Measurements from ENCODE around the gene PMPCA.

Gene PMPCA

DNA sequence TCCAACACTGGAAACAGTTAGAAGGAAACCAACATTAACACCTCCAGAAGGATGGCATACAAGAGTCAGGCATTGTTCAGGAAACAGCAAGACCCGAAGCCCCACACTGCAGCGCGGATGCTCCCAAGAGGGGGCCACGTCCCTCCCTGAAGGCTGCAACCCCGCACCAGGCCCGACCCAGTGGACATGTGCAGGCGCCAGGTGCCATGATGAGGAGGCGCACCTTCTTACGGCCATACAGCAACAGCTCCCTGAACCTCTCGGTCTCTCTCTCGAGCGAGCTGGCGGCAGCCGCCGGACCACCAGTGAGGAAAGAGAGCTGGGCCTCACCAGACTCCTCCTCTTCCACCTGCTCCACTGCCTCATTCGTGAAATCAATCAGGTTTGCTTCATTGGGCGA lies 52.2 kb downstream of the PMPCA start:
- DNase-seq (ENCODE audit: low read depth in 1 of 2, low spot score in 1 of 2) = no peak
- no peak overlapping the region for H3K27ac ChIP-seq (replicated peaks)
- no peak for TF ChIP-seq SPI1 (IDR thresholded peaks at IDR 0.05; ENCODE audit: borderline replicate concordance, low read depth)
- TF ChIP-seq, protein P1, sequence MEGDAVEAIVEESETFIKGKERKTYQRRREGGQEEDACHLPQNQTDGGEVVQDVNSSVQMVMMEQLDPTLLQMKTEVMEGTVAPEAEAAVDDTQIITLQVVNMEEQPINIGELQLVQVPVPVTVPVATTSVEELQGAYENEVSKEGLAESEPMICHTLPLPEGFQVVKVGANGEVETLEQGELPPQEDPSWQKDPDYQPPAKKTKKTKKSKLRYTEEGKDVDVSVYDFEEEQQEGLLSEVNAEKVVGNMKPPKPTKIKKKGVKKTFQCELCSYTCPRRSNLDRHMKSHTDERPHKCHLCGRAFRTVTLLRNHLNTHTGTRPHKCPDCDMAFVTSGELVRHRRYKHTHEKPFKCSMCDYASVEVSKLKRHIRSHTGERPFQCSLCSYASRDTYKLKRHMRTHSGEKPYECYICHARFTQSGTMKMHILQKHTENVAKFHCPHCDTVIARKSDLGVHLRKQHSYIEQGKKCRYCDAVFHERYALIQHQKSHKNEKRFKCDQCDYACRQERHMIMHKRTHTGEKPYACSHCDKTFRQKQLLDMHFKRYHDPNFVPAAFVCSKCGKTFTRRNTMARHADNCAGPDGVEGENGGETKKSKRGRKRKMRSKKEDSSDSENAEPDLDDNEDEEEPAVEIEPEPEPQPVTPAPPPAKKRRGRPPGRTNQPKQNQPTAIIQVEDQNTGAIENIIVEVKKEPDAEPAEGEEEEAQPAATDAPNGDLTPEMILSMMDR (IDR thresholded peaks at IDR 0.05; ENCODE audit: insufficient read depth, low read length) = no peak
- no peak for TF ChIP-seq GABPA (IDR thresholded peaks at IDR 0.05; ENCODE audit: low read depth)
- H3K4me3 ChIP-seq (replicated peaks; ENCODE audit: insufficient read depth, low read length) = no peak overlapping the region
- no peaks in the 10 kb centered on the region for H3K27me3 ChIP-seq (ENCODE audit: insufficient read depth, poor library complexity, severe bottlenecking)

DNA sequence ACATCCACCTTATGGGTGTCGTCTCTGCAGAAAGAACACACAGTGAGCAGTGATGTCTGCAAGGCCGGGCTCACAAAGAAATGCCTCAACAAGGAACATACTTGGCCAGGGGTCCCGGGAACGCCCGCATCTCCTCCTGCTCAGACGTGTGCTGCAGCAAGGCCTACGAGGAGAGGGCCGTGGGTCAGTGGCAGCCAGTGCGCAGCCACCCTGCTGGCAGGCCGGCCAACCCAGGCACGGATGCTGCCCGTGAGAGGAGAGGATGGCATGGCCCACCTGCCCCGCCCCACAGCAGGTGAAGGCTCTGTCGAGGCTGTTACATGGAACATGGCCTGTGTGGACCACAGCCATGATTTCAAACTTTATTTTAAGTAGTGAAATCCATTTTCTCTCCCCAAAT lies 53.1 kb downstream of the PMPCA start:
- DNase-seq (ENCODE audit: low read depth in 1 of 2, low spot score in 1 of 2) = no peak
- H3K4me3 ChIP-seq (replicated peaks; ENCODE audit: insufficient read depth, low read length) = no peak overlapping the region
- no peaks in the 10 kb centered on the region for H3K27me3 ChIP-seq (ENCODE audit: insufficient read depth, poor library complexity, severe bottlenecking)
- TF ChIP-seq POLR2AphosphoS5 (IDR thresholded peaks at IDR 0.05; ENCODE audit: low read depth) (no peak), SPI1 (IDR thresholded peaks at IDR 0.05; ENCODE audit: borderline replicate concordance, low read depth) (no peak), GABPA (IDR thresholded peaks at IDR 0.05; ENCODE audit: low read depth) (no peak)
- TF ChIP-seq, protein P2, sequence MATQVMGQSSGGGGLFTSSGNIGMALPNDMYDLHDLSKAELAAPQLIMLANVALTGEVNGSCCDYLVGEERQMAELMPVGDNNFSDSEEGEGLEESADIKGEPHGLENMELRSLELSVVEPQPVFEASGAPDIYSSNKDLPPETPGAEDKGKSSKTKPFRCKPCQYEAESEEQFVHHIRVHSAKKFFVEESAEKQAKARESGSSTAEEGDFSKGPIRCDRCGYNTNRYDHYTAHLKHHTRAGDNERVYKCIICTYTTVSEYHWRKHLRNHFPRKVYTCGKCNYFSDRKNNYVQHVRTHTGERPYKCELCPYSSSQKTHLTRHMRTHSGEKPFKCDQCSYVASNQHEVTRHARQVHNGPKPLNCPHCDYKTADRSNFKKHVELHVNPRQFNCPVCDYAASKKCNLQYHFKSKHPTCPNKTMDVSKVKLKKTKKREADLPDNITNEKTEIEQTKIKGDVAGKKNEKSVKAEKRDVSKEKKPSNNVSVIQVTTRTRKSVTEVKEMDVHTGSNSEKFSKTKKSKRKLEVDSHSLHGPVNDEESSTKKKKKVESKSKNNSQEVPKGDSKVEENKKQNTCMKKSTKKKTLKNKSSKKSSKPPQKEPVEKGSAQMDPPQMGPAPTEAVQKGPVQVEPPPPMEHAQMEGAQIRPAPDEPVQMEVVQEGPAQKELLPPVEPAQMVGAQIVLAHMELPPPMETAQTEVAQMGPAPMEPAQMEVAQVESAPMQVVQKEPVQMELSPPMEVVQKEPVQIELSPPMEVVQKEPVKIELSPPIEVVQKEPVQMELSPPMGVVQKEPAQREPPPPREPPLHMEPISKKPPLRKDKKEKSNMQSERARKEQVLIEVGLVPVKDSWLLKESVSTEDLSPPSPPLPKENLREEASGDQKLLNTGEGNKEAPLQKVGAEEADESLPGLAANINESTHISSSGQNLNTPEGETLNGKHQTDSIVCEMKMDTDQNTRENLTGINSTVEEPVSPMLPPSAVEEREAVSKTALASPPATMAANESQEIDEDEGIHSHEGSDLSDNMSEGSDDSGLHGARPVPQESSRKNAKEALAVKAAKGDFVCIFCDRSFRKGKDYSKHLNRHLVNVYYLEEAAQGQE (IDR thresholded peaks at IDR 0.05; ENCODE audit: insufficient replicate concordance, low read depth) = no peak
- TF ChIP-seq, protein P1 (IDR thresholded peaks at IDR 0.05; ENCODE audit: insufficient read depth, low read length) = no peak
- no peak overlapping the region for H3K27ac ChIP-seq (replicated peaks)

DNA sequence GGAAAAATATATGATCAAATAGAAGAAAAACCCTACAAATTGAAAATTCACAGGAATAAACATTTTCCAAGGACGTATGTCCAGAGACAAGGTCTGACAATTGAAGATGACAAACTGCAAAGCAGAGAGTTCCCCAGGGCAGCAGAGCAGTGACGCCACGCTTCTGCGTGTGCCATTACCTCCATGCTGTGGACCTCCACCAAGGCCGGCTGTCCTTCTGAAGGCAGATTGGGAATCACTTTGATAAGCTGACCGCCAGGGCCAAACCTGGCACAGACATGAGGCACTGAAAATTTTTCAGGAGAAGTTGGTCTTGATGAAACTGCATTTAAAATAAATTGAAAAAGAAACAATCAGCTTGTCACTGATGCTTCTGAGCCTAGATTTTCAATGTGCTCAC lies 53.8 kb downstream of the PMPCA start:
- Histone ChIP-seq H3K27me3 (ENCODE audit: insufficient read depth, poor library complexity, severe bottlenecking) (no peaks in the 10 kb centered on the region), H3K27ac (replicated peaks) (no peak overlapping the region), H3K4me3 (replicated peaks; ENCODE audit: insufficient read depth, low read length) (no peak overlapping the region)
- no peak for DNase-seq (ENCODE audit: low read depth in 1 of 2, low spot score in 1 of 2)
- TF ChIP-seq POLR2AphosphoS5 (IDR thresholded peaks at IDR 0.05; ENCODE audit: low read depth) (no peak), SPI1 (IDR thresholded peaks at IDR 0.05; ENCODE audit: borderline replicate concordance, low read depth) (no peak), GABPA (IDR thresholded peaks at IDR 0.05; ENCODE audit: low read depth) (no peak)
- TF ChIP-seq, protein P2 (IDR thresholded peaks at IDR 0.05; ENCODE audit: insufficient replicate concordance, low read depth) = no peak
- TF ChIP-seq, protein P1 (IDR thresholded peaks at IDR 0.05; ENCODE audit: insufficient read depth, low read length) = no peak

DNA sequence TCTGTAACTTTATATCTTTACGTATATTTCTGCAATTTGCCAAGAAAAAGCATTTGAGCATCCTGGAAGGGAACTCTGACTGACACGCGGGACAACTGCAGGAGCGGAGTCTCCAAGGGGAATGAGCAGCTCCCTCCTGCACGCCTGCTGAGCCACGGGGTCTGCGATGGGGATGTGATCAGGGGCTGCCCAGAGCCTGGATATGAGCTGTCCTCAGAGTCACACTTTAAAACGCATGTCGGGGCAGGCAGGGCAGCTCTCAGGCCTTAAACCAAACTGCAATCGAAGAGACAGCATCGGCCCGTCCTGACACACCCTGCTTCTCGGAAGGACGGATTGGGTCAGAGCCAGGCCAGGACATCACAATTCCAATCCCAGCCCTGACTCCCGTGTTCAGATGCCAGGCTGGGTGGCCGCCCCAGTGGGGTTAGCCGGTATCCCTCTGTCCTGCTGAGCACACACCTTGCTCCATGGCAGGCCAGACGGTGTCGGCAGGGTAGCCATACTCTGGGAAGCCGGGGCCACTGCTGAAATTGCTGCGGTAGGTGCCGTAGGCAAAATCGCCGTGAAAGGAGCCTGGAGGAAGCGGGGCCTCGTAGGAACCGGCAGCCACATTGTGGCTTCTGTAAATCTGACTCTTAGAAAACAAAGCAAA lies 55.2 kb downstream of the PMPCA start:
- Histone ChIP-seq H3K4me3 (replicated peaks; ENCODE audit: insufficient read depth, low read length) (no peak overlapping the region), H3K27ac (replicated peaks) (no peak overlapping the region), H3K27me3 (ENCODE audit: insufficient read depth, poor library complexity, severe bottlenecking) (no peaks in the 10 kb centered on the region)
- TF ChIP-seq, protein P1 (IDR thresholded peaks at IDR 0.05; ENCODE audit: insufficient read depth, low read length) = no peak
- TF ChIP-seq POLR2AphosphoS5 (IDR thresholded peaks at IDR 0.05; ENCODE audit: low read depth) = no peak
- TF ChIP-seq, protein P2 (IDR thresholded peaks at IDR 0.05; ENCODE audit: insufficient replicate concordance, low read depth) = no peak
- TF ChIP-seq SPI1 (IDR thresholded peaks at IDR 0.05; ENCODE audit: borderline replicate concordance, low read depth) = no peak
- TF ChIP-seq GABPA (IDR thresholded peaks at IDR 0.05; ENCODE audit: low read depth) = no peak
- no peak for DNase-seq (ENCODE audit: low read depth in 1 of 2, low spot score in 1 of 2)
